ENCODE results near the gene MPZL3.

The MPZL3 gene

GRCh38 chr11:118199135-118199534, 53.0 kb downstream of the MPZL3 start:
- Histone ChIP-seq H3K27ac (replicated peaks; ENCODE audit: low read length) (no peak overlapping the region), H3K79me1 (ENCODE audit: low read depth, low read length) (no peaks in the 10 kb centered on the region), H3K14ac (ENCODE audit: low read length) (no peak overlapping the region), H2BK120ac (ENCODE audit: low read depth, low read length) (no peak overlapping the region), H3K9ac (ENCODE audit: low read depth, low read length, poor library complexity) (no peak overlapping the region), H3K18ac (ENCODE audit: low read length) (no peak overlapping the region), H3K9me3 (replicated peaks in 1 of 2; ENCODE audit: control insufficient read depth in 2 of 2, insufficient read depth in 1 of 2, low read depth in 1 of 2, low read length in 2 of 2) (no peaks in the 10 kb centered on the region), H3K4me1 (ENCODE audit: control insufficient read depth in 2 of 2, insufficient read depth in 1 of 2, low read depth in 1 of 2, low read length in 2 of 2) (peaks cover 0 to 4% of the 10 kb centered on the region in 2 donors), H3K4me2 (ENCODE audit: insufficient read depth, low read length, poor library complexity, severe bottlenecking) (no peak overlapping the region), H3K4me3 (ENCODE audit: low read length in 2 of 2) (no peak overlapping the region), H4K8ac (ENCODE audit: low read depth, low read length) (no peak overlapping the region), H2BK5ac (ENCODE audit: low read length) (no peak overlapping the region), H3K36me3 (replicated peaks in 1 of 2; ENCODE audit: control insufficient read depth in 2 of 2, insufficient read depth in 2 of 2, low read length in 2 of 2) (no peaks in the 10 kb centered on the region), H2AFZ (ENCODE audit: low read length) (no peak overlapping the region), H3K27me3 (ENCODE audit: control insufficient read depth in 3 of 3, insufficient read depth in 3 of 3, low read depth in 1 of 3, low read length in 3 of 3) (peaks cover 0 to 35% (median 2%) of the 10 kb centered on the region in 3 experiments), H4K91ac (ENCODE audit: low read depth, low read length, poor library complexity) (no peak overlapping the region), H3K4ac (ENCODE audit: low read length) (no peak overlapping the region), H2AK5ac (ENCODE audit: low read depth, low read length) (no peak overlapping the region), H3K23ac (ENCODE audit: low read depth, low read length, poor library complexity) (no peak overlapping the region), H2BK12ac (ENCODE audit: low read length) (no peak overlapping the region), H2BK15ac (ENCODE audit: low read length) (no peak overlapping the region)
- no peak for DNase-seq (ENCODE audit: low spot score)
- no CpG with 5 or more reads among the region's 6 CpGs for WGBS, 2 donors (ENCODE audit: extremely low coverage in 2 of 2, insufficient read length in 2 of 2, insufficient replicate concordance in 1 of 2)

DNA sequence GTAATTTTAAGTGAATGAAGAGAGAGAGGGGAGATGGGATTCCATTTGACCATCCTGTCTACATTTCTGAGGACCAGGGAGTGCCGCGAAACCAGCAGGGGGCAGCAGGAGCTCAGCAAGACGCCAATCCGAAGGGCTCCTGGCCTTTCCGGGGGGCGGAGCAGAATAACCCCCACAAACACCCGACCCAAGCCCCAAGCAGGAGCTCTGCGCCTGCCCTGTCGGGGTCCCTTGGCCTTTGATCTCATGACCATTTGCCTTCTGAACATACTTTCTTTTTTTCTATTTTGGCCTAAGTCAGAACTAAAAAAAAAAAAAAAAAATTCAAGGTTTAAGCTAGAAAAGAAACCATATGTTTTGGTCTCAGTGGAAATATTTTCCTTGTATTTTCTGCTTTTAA, 53.8 kb downstream of the MPZL3 start:
- peaks cover 0 to 30% (median 2%) of the 10 kb centered on the region in 3 experiments for H3K27me3 ChIP-seq (ENCODE audit: control insufficient read depth in 3 of 3, insufficient read depth in 3 of 3, low read depth in 1 of 3, low read length in 3 of 3)
- H4K91ac ChIP-seq (ENCODE audit: low read depth, low read length, poor library complexity): no peak overlapping the region
- no peak overlapping the region for H2AFZ ChIP-seq (ENCODE audit: low read length)
- no peak overlapping the region for H2BK5ac ChIP-seq (ENCODE audit: low read length)
- no peaks in the 10 kb centered on the region for H3K9me3 ChIP-seq (replicated peaks in 1 of 2; ENCODE audit: control insufficient read depth in 2 of 2, insufficient read depth in 1 of 2, low read depth in 1 of 2, low read length in 2 of 2)
- no peak overlapping the region for H2AK5ac ChIP-seq (ENCODE audit: low read depth, low read length)
- no peak overlapping the region for H3K4me3 ChIP-seq (ENCODE audit: low read length in 2 of 2)
- no peaks in the 10 kb centered on the region for H3K36me3 ChIP-seq (replicated peaks in 1 of 2; ENCODE audit: control insufficient read depth in 2 of 2, insufficient read depth in 2 of 2, low read length in 2 of 2)
- no peak overlapping the region for H2BK120ac ChIP-seq (ENCODE audit: low read depth, low read length)
- no peak overlapping the region for H2BK15ac ChIP-seq (ENCODE audit: low read length)
- no peak for DNase-seq (ENCODE audit: low spot score)
- H2BK12ac ChIP-seq (ENCODE audit: low read length): no peak overlapping the region
- H3K4me2 ChIP-seq (ENCODE audit: insufficient read depth, low read length, poor library complexity, severe bottlenecking): no peak overlapping the region
- H3K4me1 ChIP-seq (ENCODE audit: control insufficient read depth in 2 of 2, insufficient read depth in 1 of 2, low read depth in 1 of 2, low read length in 2 of 2): peaks cover 0 to 4% of the 10 kb centered on the region in 2 donors
- no peak overlapping the region for H3K18ac ChIP-seq (ENCODE audit: low read length)
- H3K9ac ChIP-seq (ENCODE audit: low read depth, low read length, poor library complexity): no peak overlapping the region
- H4K8ac ChIP-seq (ENCODE audit: low read depth, low read length): no peak overlapping the region
- H3K79me1 ChIP-seq (ENCODE audit: low read depth, low read length): no peaks in the 10 kb centered on the region
- WGBS, 2 donors (ENCODE audit: extremely low coverage in 2 of 2, insufficient read length in 2 of 2, insufficient replicate concordance in 1 of 2): no CpG with 5 or more reads among the region's 9 CpGs
- H3K4ac ChIP-seq (ENCODE audit: low read length): no peak overlapping the region
- H3K23ac ChIP-seq (ENCODE audit: low read depth, low read length, poor library complexity): no peak overlapping the region
- no peak overlapping the region for H3K27ac ChIP-seq (replicated peaks; ENCODE audit: low read length)
- no peak overlapping the region for H3K14ac ChIP-seq (ENCODE audit: low read length)

DNA sequence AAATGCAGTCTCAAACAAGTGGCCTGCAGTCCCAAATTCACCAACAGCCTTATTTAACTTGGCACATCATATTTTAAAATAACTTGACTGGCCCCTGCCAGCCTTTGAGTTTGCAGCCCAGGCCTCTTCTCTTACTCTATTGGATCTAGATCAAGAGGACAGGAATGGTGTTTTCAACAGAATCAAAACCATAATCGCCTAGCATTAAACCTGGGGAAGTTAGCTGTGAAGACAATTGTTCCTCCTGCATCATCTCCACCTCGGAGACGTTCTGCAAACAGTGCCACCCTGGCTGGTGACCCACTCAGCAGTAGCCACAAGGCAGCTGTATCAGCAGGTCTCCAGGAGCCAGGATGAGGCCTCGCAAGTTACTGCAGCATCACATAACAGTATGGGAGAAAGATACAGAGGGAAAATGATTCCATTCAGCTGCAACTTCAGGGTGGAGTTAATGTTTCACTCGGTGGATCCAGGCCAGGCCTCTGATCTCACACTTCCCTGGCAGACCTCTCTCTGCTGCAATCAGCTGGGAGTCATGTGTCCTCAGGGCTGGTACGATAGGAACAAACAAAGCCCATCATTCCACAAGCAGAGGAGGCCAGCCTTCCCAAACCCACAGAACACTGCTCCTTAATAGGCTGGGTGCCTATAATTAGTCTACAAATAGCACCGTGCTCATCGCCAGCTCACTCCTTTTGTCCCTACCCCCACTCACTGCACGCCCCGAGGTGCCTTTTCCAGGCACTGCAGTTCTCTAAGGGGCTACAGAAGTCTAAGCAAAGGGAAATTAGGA, 57.1 kb downstream of the MPZL3 start:
- Histone ChIP-seq H4K91ac (ENCODE audit: low read depth, low read length, poor library complexity) (no peak overlapping the region), H3K36me3 (replicated peaks in 1 of 2; ENCODE audit: control insufficient read depth in 2 of 2, insufficient read depth in 2 of 2, low read length in 2 of 2) (no peaks in the 10 kb centered on the region), H3K79me1 (ENCODE audit: low read depth, low read length) (no peaks in the 10 kb centered on the region), H3K9me3 (replicated peaks in 1 of 2; ENCODE audit: control insufficient read depth in 2 of 2, insufficient read depth in 1 of 2, low read depth in 1 of 2, low read length in 2 of 2) (no peaks in the 10 kb centered on the region), H2BK5ac (ENCODE audit: low read length) (no peak overlapping the region), H3K4me1 (ENCODE audit: control insufficient read depth in 2 of 2, insufficient read depth in 1 of 2, low read depth in 1 of 2, low read length in 2 of 2) (peaks cover 0 to 4% of the 10 kb centered on the region in 2 donors), H4K8ac (ENCODE audit: low read depth, low read length) (no peak overlapping the region), H3K4ac (ENCODE audit: low read length) (no peak overlapping the region), H3K4me3 (ENCODE audit: low read length in 2 of 2) (no peak overlapping the region), H3K4me2 (ENCODE audit: insufficient read depth, low read length, poor library complexity, severe bottlenecking) (no peak overlapping the region), H2BK15ac (ENCODE audit: low read length) (no peak overlapping the region), H2BK120ac (ENCODE audit: low read depth, low read length) (no peak overlapping the region), H3K23ac (ENCODE audit: low read depth, low read length, poor library complexity) (no peak overlapping the region), H3K27ac (replicated peaks; ENCODE audit: low read length) (no peak overlapping the region), H2AK5ac (ENCODE audit: low read depth, low read length) (no peak overlapping the region), H3K14ac (ENCODE audit: low read length) (no peak overlapping the region), H3K18ac (ENCODE audit: low read length) (peak overlapping the region; percentile 81), H2AFZ (ENCODE audit: low read length) (no peak overlapping the region), H2BK12ac (ENCODE audit: low read length) (no peak overlapping the region), H3K9ac (ENCODE audit: low read depth, low read length, poor library complexity) (peak overlapping the region; percentile 34), H3K27me3 (ENCODE audit: control insufficient read depth in 3 of 3, insufficient read depth in 3 of 3, low read depth in 1 of 3, low read length in 3 of 3) (peaks cover 0 to 6% (median 0%) of the 10 kb centered on the region in 3 experiments)
- DNase-seq (ENCODE audit: low spot score): no peak
- no CpG with 5 or more reads among the region's 10 CpGs for WGBS, 2 donors (ENCODE audit: extremely low coverage in 2 of 2, insufficient read length in 2 of 2, insufficient replicate concordance in 1 of 2)

- H3K4me1 ChIP-seq (ENCODE audit: control insufficient read depth in 2 of 2, insufficient read depth in 1 of 2, low read depth in 1 of 2, low read length in 2 of 2): peaks cover 0 to 4% of the 10 kb centered on the region in 2 donors
- H2BK12ac ChIP-seq (ENCODE audit: low read length): no peak overlapping the region
- H3K4me2 ChIP-seq (ENCODE audit: insufficient read depth, low read length, poor library complexity, severe bottlenecking): no peak overlapping the region
- peaks cover 0 to 6% (median 0%) of the 10 kb centered on the region in 3 experiments for H3K27me3 ChIP-seq (ENCODE audit: control insufficient read depth in 3 of 3, insufficient read depth in 3 of 3, low read depth in 1 of 3, low read length in 3 of 3)
- H3K79me1 ChIP-seq (ENCODE audit: low read depth, low read length): no peaks in the 10 kb centered on the region
- no peak for DNase-seq (ENCODE audit: low spot score)
- no peak overlapping the region for H3K4me3 ChIP-seq (ENCODE audit: low read length in 2 of 2)
- H4K8ac ChIP-seq (ENCODE audit: low read depth, low read length): no peak overlapping the region
- H3K23ac ChIP-seq (ENCODE audit: low read depth, low read length, poor library complexity): no peak overlapping the region
- H2BK120ac ChIP-seq (ENCODE audit: low read depth, low read length): no peak overlapping the region
- no peak overlapping the region for H3K18ac ChIP-seq (ENCODE audit: low read length)
- peak overlapping the region; percentile 34 for H2AK5ac ChIP-seq (ENCODE audit: low read depth, low read length)
- no peak overlapping the region for H2BK15ac ChIP-seq (ENCODE audit: low read length)
- no peak overlapping the region for H3K27ac ChIP-seq (replicated peaks; ENCODE audit: low read length)
- WGBS, 2 donors (ENCODE audit: extremely low coverage in 2 of 2, insufficient read length in 2 of 2, insufficient replicate concordance in 1 of 2): no CpG with 5 or more reads among the region's 6 CpGs
- no peak overlapping the region for H3K4ac ChIP-seq (ENCODE audit: low read length)
- no peak overlapping the region for H2AFZ ChIP-seq (ENCODE audit: low read length)
- H3K36me3 ChIP-seq (replicated peaks in 1 of 2; ENCODE audit: control insufficient read depth in 2 of 2, insufficient read depth in 2 of 2, low read length in 2 of 2): no peaks in the 10 kb centered on the region
- no peak overlapping the region for H3K14ac ChIP-seq (ENCODE audit: low read length)
- no peaks in the 10 kb centered on the region for H3K9me3 ChIP-seq (replicated peaks in 1 of 2; ENCODE audit: control insufficient read depth in 2 of 2, insufficient read depth in 1 of 2, low read depth in 1 of 2, low read length in 2 of 2)
- no peak overlapping the region for H3K9ac ChIP-seq (ENCODE audit: low read depth, low read length, poor library complexity)
- no peak overlapping the region for H2BK5ac ChIP-seq (ENCODE audit: low read length)
- no peak overlapping the region for H4K91ac ChIP-seq (ENCODE audit: low read depth, low read length, poor library complexity)
These were observed 58.1 kb downstream of the MPZL3 start for GRCh38 chr11:118193910-118194566.
